Left lobe of liver (tissue), 2 donors: ENCODE results near the gene SLC35A2. TPM values are rescaled to one million over a fixed set of nuclear protein-coding genes. Genes with fewer than 3 reads are reported as not detected.
"Not testable (repeated sequence)": the region's sequence is repeated elsewhere in the genome, so short reads cannot be mapped to it uniquely, and the experiment has no call there.

Source experiments
- ATAC-seq: fragments of 200-7000 bp; cut with Tn5 transposase; one replicate; pipeline ENCODE4 v1.9.1; 2020; ENCODE audit warnings: mild to moderate bottlenecking, moderate library complexity
- DNase-seq: peaks from one replicate; pipeline ENCODE4 v3.0.0-alpha.2; 2020; ENCODE audit warnings: low spot score
- total RNA-seq: library from RNA; stranded (reverse); gene quantifications from one replicate; pipeline ENCODE4 v1.2.1, GENCODE V29; 2021
- donor health status: DM: no; HTN: no; CAD: no; lungs with moderate emphysema.
- donor health status: DM: no; HTN: yes; CAD: no.

The SLC35A2 gene
- total RNA-seq, 1 donor from 2014 or later, result 18.7 TPM

GRCh38 chrX:48854121-48854804 is 57.2 kb downstream of the SLC35A2 start:
- not testable (repeated sequence) for DNase-seq, ATAC-seq

GRCh38 chrX:48853494-48853893 is 58.0 kb downstream of the SLC35A2 start:
- not testable (repeated sequence) for ATAC-seq, DNase-seq

Other genes with a start within 250 kb of the SLC35A2 start
- 3.2 TPM for gene WAS, start 227.8 kb downstream of the SLC35A2 start, total RNA-seq
- 4.3 TPM for gene SUV39H1, start 214.9 kb downstream of the SLC35A2 start, total RNA-seq
- 3.1 TPM for gene GLOD5, start 149.9 kb downstream of the SLC35A2 start, total RNA-seq
- 0.35 TPM for gene GATA1, start 125.1 kb downstream of the SLC35A2 start, total RNA-seq
- gene HDAC6, start 109.6 kb downstream of the SLC35A2 start, total RNA-seq, result 113 TPM
- gene ERAS, start 85.1 kb downstream of the SLC35A2 start, total RNA-seq, result not detected
- gene PCSK1N, start 76.0 kb downstream of the SLC35A2 start, total RNA-seq, result 0.23 TPM
- gene TIMM17B, start 13.9 kb downstream of the SLC35A2 start, total RNA-seq, result 22.8 TPM
- 31.3 TPM for gene PQBP1, start 13.7 kb downstream of the SLC35A2 start, total RNA-seq
- gene PIM2, start 7.4 kb upstream of the SLC35A2 start, total RNA-seq, result 3.8 TPM
- gene OTUD5, start 46.0 kb upstream of the SLC35A2 start, total RNA-seq, result 21.8 TPM
- 0.68 TPM for gene KCND1, start 60.2 kb upstream of the SLC35A2 start, total RNA-seq
- gene GRIPAP1, start 90.6 kb upstream of the SLC35A2 start, total RNA-seq, result 22.7 TPM
- gene TFE3, start 131.7 kb upstream of the SLC35A2 start, total RNA-seq, result 16.8 TPM
- 4.7 TPM for gene CCDC120, start 147.4 kb upstream of the SLC35A2 start, total RNA-seq
- 5.4 TPM for gene PRAF2, start 162.4 kb upstream of the SLC35A2 start, total RNA-seq
- gene WDR45, start 168.2 kb upstream of the SLC35A2 start, total RNA-seq, result 49.4 TPM
- 11.5 TPM for gene GPKOW, start 212.1 kb upstream of the SLC35A2 start, total RNA-seq